ENCODE results near the gene RIMKLB. TPM values are rescaled to one million over a fixed set of nuclear protein-coding genes. Genes with fewer than 3 reads are reported as not detected.
"Not testable (repeated sequence)": the region's sequence is repeated elsewhere in the genome, so short reads cannot be mapped to it uniquely, and the experiment has no call there.

RIMKLB gene
- polyA plus RNA-seq, 1 donor, result 88.9 TPM

- peak; percentile 78 for DNase-seq (ENCODE audit: low read depth)
Measured at GRCh38 chr12:8692573-8692972, 5.2 kb upstream of the RIMKLB start.

GRCh38 chr12:8695116-8695515, 2.7 kb upstream of the RIMKLB start:
- no peak for DNase-seq (ENCODE audit: low read depth)

GRCh38 chr12:8696442-8697090, 1.2 kb upstream of the RIMKLB start:
- DNase-seq (ENCODE audit: low read depth), result no peak

- DNase-seq (ENCODE audit: low read depth), result no peak
Measured at GRCh38 chr12:8697120-8697475, 693 bp upstream of the RIMKLB start.

GRCh38 chr12:8698132-8698851, 501 bp downstream of the RIMKLB start:
- no peak for DNase-seq (ENCODE audit: low read depth)

GRCh38 chr12:8698879-8699278, 1.1 kb downstream of the RIMKLB start:
- DNase-seq (ENCODE audit: low read depth), result no peak

- DNase-seq (ENCODE audit: low read depth), result no peak
Measured at GRCh38 chr12:8699714-8700113, 1.9 kb downstream of the RIMKLB start.

GRCh38 chr12:8701046-8701660, 3.4 kb downstream of the RIMKLB start:
- DNase-seq (ENCODE audit: low read depth), result no peak

- no peak for DNase-seq (ENCODE audit: low read depth)
Measured at GRCh38 chr12:8702159-8702558, 4.4 kb downstream of the RIMKLB start.

- no peak for DNase-seq (ENCODE audit: low read depth)
Measured at GRCh38 chr12:8709124-8709830, 11.5 kb downstream of the RIMKLB start.

GRCh38 chr12:8712572-8712971, 14.8 kb downstream of the RIMKLB start:
- no peak for DNase-seq (ENCODE audit: low read depth)

GRCh38 chr12:8722286-8722800, 24.6 kb downstream of the RIMKLB start:
- DNase-seq (ENCODE audit: low read depth), result no peak

GRCh38 chr12:8734873-8735381, 37.1 kb downstream of the RIMKLB start:
- no peak for DNase-seq (ENCODE audit: low read depth)

- no peak for DNase-seq (ENCODE audit: low read depth)
Measured at GRCh38 chr12:8742501-8742900, 44.7 kb downstream of the RIMKLB start.

GRCh38 chr12:8743121-8743520, 45.3 kb downstream of the RIMKLB start:
- DNase-seq (ENCODE audit: low read depth), result not testable (repeated sequence)

GRCh38 chr12:8745631-8746030, 47.8 kb downstream of the RIMKLB start:
- DNase-seq (ENCODE audit: low read depth), result not testable (repeated sequence)

GRCh38 chr12:8746046-8746445, 48.3 kb downstream of the RIMKLB start:
- DNase-seq (ENCODE audit: low read depth), result no peak

GRCh38 chr12:8760076-8760475, 62.3 kb downstream of the RIMKLB start:
- DNase-seq (ENCODE audit: low read depth), result not testable (repeated sequence)

- DNase-seq (ENCODE audit: low read depth), result not testable (repeated sequence)
Measured at GRCh38 chr12:8762701-8763100, 64.9 kb downstream of the RIMKLB start.

GRCh38 chr12:8766121-8766520, 68.3 kb downstream of the RIMKLB start:
- DNase-seq (ENCODE audit: low read depth), result not testable (repeated sequence)

- DNase-seq (ENCODE audit: low read depth), result no peak
Measured at GRCh38 chr12:8770499-8770898, 72.7 kb downstream of the RIMKLB start.

GRCh38 chr12:8771072-8771471, 73.3 kb downstream of the RIMKLB start:
- no peak for DNase-seq (ENCODE audit: low read depth)
